GM20431 (cell line): Measurements from ENCODE around the gene PLOD3.
"Not testable (repeated sequence)": the region's sequence is repeated elsewhere in the genome, so short reads cannot be mapped to it uniquely, and the experiment has no call there.

ENCODE experiments used
- in situ Hi-C: fragments of 300-500 bp; cut with MseI, MboI; formaldehyde crosslinking; loops from one replicate; pipeline ENCODE4 v1.15.0; 2020; ENCODE audit warnings: low sequenced_read_pairs; ENCODE audit not compliant: unreplicated experiment

Gene PLOD3

GRCh38 chr7:101216001-101216859 is 1.2 kb downstream of the PLOD3 start:
- in situ Hi-C loops: no loop called here

- in situ Hi-C loops: no loop called here
Observed at GRCh38 chr7:101212014-101212413, 5.4 kb downstream of the PLOD3 start.

DNA sequence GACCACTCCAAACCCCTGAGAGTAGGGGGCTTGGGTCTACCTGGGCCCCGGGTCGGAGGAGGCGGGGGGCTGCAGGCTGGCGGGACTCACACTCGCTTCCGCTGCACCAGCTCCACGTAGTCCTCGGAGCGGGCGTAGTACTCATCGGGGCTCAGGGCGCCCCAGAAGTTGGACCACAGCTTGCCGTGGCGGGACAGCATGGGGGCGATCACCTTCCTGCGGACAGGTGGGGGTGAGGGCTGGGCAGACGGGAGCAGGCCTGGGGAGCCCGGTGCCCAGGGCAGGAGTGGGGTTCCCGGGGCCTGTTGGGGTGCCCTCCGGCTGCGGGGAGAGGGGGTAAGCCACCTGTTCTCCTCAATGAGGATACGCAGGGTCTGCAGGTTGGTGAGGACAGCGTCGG is 5.9 kb downstream of the PLOD3 start:
- in situ Hi-C loops: no loop called here

DNA sequence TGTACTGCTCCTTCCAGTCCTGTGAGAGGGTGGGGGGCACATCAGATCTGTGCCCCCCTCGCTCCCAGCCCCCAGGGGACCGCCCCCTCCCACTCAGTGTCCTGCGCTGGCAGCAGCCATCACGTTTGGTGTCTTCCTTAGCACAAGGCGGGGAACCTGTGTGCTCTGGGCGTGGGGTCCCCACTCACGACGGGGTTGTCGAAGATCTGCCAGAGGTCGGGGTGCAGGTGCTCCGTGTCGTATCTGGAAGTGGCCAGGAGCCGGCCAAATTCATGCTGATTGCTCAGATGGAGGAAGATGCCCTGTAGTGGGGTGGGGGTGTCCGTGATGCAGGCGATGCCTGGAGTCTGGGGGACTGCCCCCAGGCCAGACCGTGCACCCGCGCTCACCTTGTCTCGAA is 7.2 kb downstream of the PLOD3 start:
- in situ Hi-C loops: no loop called here

GRCh38 chr7:101208794-101209193 is 8.6 kb downstream of the PLOD3 start:
- in situ Hi-C loops: no loop called here

DNA sequence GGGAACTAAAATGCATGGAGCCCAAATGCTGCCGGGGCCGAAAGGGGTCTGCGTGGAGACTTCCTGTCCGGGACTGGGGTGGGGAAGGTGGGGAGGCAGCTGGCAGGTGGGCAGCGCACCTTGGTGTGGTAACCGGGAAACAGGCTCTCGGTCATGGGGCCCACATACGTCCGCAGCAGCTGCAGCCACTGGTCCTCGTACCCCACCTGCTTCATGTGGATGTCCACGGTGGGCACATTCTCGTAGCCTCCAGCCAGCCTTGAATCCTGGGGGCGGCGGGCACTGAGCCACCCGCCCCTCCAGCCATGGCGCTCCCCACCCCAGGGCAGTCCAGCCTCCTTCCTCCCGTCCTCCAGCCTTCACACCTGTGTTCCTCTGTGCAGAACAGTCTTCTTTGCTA is 9.9 kb downstream of the PLOD3 start:
- in situ Hi-C loops: no loop called here

- in situ Hi-C loops: no loop called here
Observed at GRCh38 chr7:101206665-101207042, 10.7 kb downstream of the PLOD3 start.

DNA sequence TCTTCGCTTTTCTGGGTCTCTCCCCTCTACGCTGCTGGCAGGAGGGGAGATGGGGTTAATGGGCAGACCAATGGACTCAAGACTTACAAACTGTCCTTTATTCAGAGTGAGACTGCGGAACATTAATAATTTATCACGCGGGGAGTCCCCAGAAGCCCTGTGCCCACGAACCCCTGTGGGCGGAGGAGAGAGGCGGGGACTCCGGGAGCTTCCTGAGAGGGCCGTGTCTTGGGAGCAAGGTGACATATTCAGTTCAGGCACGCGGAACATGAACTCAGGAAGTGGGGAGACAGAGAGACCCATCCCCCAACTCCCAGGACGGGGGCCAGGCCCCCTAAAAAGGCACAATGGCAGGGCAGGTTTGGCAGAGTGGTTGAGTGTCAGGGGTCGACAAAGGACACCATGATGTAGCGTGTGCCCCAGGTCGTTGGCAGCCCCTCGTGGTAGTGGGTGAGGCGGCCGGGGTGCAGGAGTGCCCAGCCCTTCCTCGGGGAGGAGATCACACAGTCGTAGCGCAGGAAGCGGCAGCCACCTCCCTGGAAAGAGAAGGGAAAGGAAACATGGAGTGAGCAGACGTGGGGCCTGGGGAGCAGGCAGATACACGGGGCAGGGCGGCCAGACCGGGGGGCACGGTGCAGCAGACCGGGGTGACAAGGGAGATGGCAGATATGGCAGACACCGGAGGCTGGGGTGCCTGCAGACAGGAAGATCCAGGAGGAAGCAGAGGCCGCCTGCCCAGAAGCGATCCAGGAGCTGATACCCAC is 11.3 kb downstream of the PLOD3 start:
- in situ Hi-C loops: no loop called here

DNA sequence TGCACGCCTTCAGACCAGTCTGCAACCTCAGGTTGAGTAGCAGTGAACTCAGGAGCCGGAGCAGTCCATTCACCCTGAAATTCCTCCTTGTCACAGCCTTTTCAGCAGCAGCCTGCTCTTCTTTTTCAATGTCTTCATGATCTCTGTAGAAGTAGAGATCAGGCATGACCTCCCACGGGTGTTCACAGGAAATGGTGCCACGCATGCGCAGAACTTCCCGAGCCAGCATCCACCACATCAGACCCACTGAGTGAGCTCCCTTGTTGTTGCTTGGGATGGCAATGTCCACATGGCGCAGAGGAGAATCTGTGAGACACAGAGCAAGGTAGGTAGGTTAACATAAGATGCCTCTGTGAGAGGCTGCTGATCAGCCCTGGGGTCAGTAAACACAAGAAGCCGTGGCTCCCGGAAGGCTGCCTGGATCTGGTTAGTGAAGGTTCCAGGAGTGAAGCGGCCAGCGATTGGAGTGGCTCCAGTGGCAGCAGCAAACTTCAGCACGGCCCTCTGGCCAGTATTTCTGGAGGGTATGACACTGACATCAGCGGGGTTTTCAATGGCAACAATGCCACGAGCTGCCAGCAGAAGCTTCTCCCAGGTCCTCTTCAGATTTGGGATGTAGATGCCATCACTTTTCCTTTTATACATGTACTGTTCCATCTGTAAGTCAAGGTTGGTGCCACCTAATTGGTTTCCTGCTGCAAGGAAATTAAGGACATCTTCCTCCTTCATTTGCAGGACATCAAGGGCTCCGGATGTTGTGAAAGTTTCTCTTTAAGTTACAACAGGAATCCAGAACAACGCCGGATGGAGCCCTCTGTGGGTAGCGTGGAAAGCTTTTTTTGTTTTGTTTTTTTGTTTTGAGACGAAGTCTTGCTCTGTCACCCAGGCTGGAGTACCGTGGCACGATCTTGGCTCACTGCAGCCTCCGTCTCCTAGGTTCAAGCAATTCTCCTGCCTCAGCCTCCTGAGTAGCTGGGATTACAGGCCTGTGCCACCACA is 13.3 kb downstream of the PLOD3 start:
- in situ Hi-C loops: not testable (repeated sequence)

DNA sequence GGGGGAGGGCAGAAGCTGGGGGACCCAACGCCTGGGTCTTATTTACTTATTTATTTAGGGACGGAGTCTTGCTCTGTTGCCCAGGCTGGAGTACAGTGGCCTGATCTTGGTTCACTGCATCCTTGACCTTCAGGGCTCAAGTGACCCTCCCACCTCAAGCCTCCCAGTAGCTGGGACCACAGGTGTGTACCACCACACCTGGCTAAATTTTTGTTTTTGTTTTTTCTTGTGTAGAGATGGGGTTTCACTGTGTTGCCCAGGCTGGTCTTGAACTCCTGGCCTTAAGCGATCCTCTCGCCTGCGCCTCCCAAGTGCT is 14.8 kb downstream of the PLOD3 start:
- in situ Hi-C loops: no loop called here

GRCh38 chr7:101201695-101202602 is 15.4 kb downstream of the PLOD3 start:
- in situ Hi-C loops: no loop called here

- in situ Hi-C loops: no loop called here
Observed at GRCh38 chr7:101200862-101201599, 16.4 kb downstream of the PLOD3 start, which contains the start of gene MOGAT3. MOGAT3 (minus strand) TSS chr7:101201036; CDS start chr7:101200854, 182 bp downstream.

DNA sequence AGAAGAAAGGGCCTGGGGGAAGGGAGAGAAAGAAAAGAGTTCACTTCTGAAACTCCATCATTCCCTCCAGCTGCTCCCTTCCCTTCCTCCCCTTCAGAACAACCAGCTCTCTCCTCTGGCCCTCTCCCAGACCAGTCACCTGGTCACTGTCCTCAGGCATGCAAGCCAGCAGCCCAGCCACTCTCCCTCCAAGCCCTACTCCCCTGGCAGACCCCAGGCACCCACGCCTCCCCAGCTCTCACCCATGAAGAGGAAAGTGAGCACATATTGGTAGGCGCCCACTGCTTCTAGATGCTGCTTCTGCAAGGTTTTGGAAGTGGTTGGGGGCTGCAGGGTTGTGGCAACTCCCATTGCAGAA is 16.9 kb downstream of the PLOD3 start:
- in situ Hi-C loops: no loop called here

- in situ Hi-C loops: not testable (repeated sequence)
Observed at GRCh38 chr7:101199522-101199921, 17.9 kb downstream of the PLOD3 start.

- in situ Hi-C loops: no loop called here
Observed at GRCh38 chr7:101198476-101198875, 18.9 kb downstream of the PLOD3 start.

DNA sequence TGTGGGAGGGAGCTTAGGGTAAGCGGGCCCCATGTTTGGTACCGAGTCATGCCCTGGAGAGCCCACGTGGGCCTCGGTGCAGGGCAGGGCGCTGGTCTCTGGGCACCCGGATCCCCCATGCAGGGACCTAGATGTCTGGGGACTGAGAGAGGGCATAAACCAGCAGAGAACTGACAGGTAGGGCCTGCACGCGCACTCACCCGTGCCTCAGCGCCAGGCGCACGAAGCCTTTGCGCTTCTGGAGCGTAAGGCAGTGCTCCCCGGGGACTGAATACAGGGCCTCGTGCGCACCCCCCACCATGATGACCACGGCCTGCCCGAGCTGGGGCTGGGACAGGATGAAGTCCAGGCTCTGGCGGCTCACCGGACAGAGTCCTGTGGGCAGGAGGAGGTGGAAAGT is 19.4 kb downstream of the PLOD3 start:
- in situ Hi-C loops: no loop called here

- in situ Hi-C loops: no loop called here
Observed at GRCh38 chr7:101195884-101196283, 21.5 kb downstream of the PLOD3 start.

GRCh38 chr7:101189109-101189508 is 28.3 kb downstream of the PLOD3 start:
- in situ Hi-C loops: no loop called here
